ENCODE results near the gene SCD5. TPM values are rescaled to one million over a fixed set of nuclear protein-coding genes. Genes with fewer than 3 reads are reported as not detected.

The SCD5 gene
- total RNA-seq, 2 experiments from 2014 or later = 1.6 to 2.2 TPM

DNA sequence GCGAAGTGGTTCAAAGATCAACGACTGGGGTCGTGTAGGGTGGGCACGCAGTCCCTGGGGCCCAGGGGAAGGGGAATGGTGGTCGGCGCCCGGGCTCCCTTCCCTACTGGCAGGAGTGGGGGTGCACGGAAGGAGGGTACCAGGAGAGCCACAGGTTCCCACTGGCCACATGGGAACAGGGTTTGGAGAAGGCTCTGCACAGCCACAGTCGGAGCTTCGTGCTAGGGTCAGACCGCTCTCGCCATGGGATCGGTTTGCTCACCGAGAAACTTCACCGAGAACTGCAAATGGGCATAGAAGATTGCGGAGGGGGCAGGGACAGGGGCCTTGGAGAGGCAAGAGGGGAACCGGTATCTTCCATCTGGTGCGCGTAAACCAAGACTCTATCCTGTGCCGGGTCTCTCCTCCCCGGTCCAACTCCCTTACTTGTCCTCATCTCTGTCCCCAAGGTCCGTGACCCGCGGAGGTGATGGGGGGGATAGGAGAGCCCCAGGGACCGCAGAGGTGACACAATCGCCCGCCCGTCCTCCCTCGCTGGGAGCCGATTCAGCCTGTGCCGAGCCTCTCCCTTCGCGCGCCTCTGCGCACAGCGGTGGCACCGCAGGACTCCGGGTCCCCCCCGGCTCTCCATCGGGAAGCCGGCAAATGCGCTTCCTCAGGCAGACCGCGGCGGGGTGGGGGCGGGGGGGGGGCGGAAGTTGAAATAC lies 1.0 kb downstream of the SCD5 start:
- intact Hi-C loops (cut with micrococcal nuclease) = no loop called here
- ChIA-PET POLR2A (interaction anchor here (1.0 kb wide), 1 partner anchor 13 kb away, joined by 3 read pairs; no protein-coding TSS in a partner anchor), CTCF (no interaction called here)
- Mint-ChIP-seq H3K9me3 (no peaks in the 10 kb centered on the region), H3K27ac (no peak overlapping the region), H3K4me1 (ENCODE audit: low read depth) (peaks cover 16% of the 10 kb centered on the region), H3K4me3 (peak overlapping the region; percentile 63), H3K27me3 (peaks cover 43% of the 10 kb centered on the region), H3K36me3 (ENCODE audit: low read depth) (no peaks in the 10 kb centered on the region)
- ATAC-seq = no peak
- peak; percentile 22 for DNase-seq
- TF ChIP-seq, protein P1, sequence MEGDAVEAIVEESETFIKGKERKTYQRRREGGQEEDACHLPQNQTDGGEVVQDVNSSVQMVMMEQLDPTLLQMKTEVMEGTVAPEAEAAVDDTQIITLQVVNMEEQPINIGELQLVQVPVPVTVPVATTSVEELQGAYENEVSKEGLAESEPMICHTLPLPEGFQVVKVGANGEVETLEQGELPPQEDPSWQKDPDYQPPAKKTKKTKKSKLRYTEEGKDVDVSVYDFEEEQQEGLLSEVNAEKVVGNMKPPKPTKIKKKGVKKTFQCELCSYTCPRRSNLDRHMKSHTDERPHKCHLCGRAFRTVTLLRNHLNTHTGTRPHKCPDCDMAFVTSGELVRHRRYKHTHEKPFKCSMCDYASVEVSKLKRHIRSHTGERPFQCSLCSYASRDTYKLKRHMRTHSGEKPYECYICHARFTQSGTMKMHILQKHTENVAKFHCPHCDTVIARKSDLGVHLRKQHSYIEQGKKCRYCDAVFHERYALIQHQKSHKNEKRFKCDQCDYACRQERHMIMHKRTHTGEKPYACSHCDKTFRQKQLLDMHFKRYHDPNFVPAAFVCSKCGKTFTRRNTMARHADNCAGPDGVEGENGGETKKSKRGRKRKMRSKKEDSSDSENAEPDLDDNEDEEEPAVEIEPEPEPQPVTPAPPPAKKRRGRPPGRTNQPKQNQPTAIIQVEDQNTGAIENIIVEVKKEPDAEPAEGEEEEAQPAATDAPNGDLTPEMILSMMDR (IDR thresholded peaks at IDR 0.05) = no peak

DNA sequence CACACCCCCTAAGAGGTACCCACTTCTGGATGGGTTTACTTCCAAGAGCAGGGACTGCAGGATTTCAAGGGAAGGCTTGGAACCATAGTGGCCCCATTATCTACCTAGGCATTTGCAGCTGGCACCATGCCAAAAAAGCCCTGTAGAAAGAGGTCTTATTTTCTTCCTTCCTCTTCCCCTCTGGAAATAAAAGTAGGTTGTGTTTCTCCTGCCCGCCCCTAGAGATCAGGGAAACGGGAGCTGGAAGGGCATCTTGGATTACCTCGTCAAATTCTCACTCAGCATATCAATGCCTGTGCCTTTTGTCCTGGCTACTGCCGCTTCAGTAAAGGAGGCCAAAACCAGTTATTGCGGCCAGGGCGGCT lies 1.6 kb downstream of the SCD5 start:
- Mint-ChIP-seq H3K4me1 (ENCODE audit: low read depth) (peaks cover 16% of the 10 kb centered on the region), H3K27ac (no peak overlapping the region), H3K4me3 (peak overlapping the region; percentile 63), H3K27me3 (peaks cover 43% of the 10 kb centered on the region), H3K9me3 (no peaks in the 10 kb centered on the region), H3K36me3 (ENCODE audit: low read depth) (no peaks in the 10 kb centered on the region)
- ChIA-PET POLR2A (interaction anchor here (1.1 kb wide), 1 partner anchor 26 kb away, joined by 5 read pairs; no protein-coding TSS in a partner anchor), CTCF (interaction anchor here (0.5 kb wide), 1 partner anchor 406 kb away, joined by 3 read pairs; no protein-coding TSS in a partner anchor)
- DNase-seq (no peak), ATAC-seq (no peak)
- TF ChIP-seq, protein P1 (IDR thresholded peaks at IDR 0.05) = no peak
- intact Hi-C loops (cut with micrococcal nuclease) = no loop called here

DNA sequence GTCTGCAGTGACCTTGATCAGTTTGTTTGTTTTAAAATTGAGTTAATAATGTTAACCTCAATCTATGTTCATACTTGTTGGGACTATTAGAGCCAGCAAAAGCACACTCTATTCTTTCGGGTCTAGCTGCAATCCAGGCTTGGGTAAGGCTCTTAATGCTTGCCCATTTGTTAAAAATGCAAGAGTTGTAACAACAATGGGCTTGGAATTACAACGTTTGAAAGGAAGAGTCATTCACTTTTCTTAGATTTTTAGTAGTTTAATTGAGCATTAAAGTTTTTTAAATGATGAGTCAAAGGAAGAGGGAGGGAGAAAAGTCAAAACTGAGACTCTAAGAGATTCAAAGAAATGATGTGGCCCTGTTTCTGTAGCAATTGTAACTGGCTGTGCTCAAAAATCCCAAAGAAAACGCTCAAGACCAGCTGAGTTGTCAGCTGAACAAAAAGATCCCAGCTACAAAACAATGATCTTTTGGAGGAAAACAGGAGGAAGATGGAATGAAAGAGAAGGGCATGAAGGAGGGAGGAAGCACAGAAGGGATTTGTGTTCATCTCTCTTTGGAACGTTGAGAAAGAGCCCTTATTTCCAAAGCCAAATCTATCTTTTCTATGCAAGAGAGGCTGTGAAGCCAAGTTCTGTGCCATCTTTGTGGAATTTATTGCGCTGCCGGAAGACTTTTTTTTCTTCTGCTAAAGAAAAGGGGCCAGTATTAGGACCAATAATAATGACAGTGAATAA lies 5.5 kb downstream of the SCD5 start:
- Mint-ChIP-seq H3K9me3 (no peaks in the 10 kb centered on the region), H3K27ac (no peak overlapping the region), H3K27me3 (peaks cover 20% of the 10 kb centered on the region), H3K36me3 (ENCODE audit: low read depth) (no peaks in the 10 kb centered on the region), H3K4me1 (ENCODE audit: low read depth) (peaks cover 7% of the 10 kb centered on the region), H3K4me3 (no peak overlapping the region)
- intact Hi-C loops (cut with micrococcal nuclease) = no loop called here
- POLR2A ChIA-PET = no interaction called here
- ATAC-seq (no peak), DNase-seq (no peak)
- CTCF ChIA-PET = no interaction called here
- TF ChIP-seq, protein P1 (IDR thresholded peaks at IDR 0.05) = no peak

DNA sequence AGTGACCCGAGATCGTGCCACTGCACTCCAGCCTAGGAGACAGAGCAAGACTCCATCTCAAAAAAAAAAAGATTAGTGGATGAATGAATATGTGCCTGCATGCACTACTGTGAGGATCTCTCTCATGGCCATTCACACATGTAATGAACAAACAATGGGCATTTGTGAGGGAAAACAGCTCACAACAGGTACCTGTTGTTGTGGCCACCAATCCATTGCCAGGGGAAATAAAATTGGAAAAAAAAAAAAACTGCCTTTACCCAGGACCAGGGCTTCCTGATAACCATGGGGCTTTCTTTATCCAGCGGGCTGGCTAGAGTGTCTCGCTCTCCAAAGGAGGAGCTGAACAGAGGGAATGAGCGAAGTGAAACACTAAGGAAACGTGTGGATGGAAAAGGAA lies 7.4 kb downstream of the SCD5 start:
- peaks cover 8% of the 10 kb centered on the region for H3K27me3 Mint-ChIP-seq
- DNase-seq = no peak
- CTCF ChIA-PET = no interaction called here
- no peaks in the 10 kb centered on the region for H3K36me3 Mint-ChIP-seq (ENCODE audit: low read depth)
- POLR2A ChIA-PET = no interaction called here
- ATAC-seq = no peak
- H3K27ac Mint-ChIP-seq = no peak overlapping the region
- intact Hi-C loops (cut with micrococcal nuclease) = no loop called here
- no peak overlapping the region for H3K4me3 Mint-ChIP-seq
- H3K9me3 Mint-ChIP-seq = no peaks in the 10 kb centered on the region
- H3K4me1 Mint-ChIP-seq (ENCODE audit: low read depth) = no peaks in the 10 kb centered on the region
- TF ChIP-seq, protein P1 (IDR thresholded peaks at IDR 0.05) = no peak

DNA sequence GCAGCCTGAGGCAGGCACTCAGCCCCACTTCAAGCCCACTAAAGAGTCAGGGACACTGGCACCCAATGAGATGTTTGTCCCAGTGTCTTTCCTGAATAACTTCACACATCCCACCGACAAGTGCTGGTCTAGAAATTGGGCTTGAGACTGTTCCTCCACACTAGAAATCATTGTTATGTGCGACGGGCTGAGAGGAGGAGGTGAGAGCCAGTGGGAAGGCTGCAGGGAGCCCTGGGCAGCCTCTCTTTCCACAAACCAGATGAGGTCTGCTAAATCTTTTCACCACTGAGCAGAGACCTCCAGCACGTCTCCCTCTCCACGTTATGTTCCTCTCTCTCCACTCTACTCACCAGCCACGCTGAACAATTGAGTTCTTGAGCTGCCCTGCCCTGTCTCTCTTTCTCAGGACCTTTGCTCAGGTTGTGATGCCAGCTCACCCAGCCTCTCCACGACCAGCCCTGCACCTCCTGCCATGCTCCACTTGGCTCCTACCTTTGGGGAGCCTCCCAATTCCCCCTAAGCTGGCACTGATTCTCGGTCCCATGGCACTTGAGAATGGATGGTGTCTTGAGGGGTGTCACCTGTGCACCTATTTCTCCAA lies 8.4 kb downstream of the SCD5 start:
- ATAC-seq (no peak), DNase-seq (no peak)
- POLR2A ChIA-PET = no interaction called here
- Mint-ChIP-seq H3K27ac (no peak overlapping the region), H3K36me3 (ENCODE audit: low read depth) (no peaks in the 10 kb centered on the region), H3K4me3 (no peak overlapping the region), H3K27me3 (peaks cover 6% of the 10 kb centered on the region), H3K4me1 (ENCODE audit: low read depth) (no peaks in the 10 kb centered on the region), H3K9me3 (no peaks in the 10 kb centered on the region)
- intact Hi-C loops (cut with micrococcal nuclease) = no loop called here
- TF ChIP-seq, protein P1 (IDR thresholded peaks at IDR 0.05) = no peak
- CTCF ChIA-PET = no interaction called here

Measured in activated CD8-positive, alpha-beta T cell treated with anti-CD3 and anti-CD28 coated beads for 36 hours (primary cell).